HEK293T (cell line): ENCODE results near the gene EFCC1.

Experiments
- CTCF ChIA-PET: fragments of 350-600 bp; formaldehyde crosslinking; extraction: SDS; loops from one replicate; lab custom pipeline; 2021; ENCODE audit warnings: antibody characterized with exemption, inconsistent platforms; lab: Yijun Ruan, JAX
- POLR2A ChIA-PET: fragments of 350-600 bp; formaldehyde crosslinking; extraction: SDS; loops from one replicate; lab custom pipeline; 2020; ENCODE audit warnings: antibody characterized with exemption, inconsistent platforms; lab: Yijun Ruan, JAX
- DNase-seq: peaks from one replicate; pipeline ENCODE4 v3.0.0; 2012; ENCODE audit warnings: mixed read lengths; ENCODE audit errors: extremely low spot score
- ARNT ChIP-seq: fragments of 450-650 bp; IDR thresholded peaks from 2 replicates; pipeline ENCODE4 v1.6.1; 2017; ENCODE audit warnings: mild to moderate bottlenecking
- BHLHE40 ChIP-seq: fragments of 450-650 bp; IDR thresholded peaks from 2 replicates; pipeline ENCODE4 v1.6.1; 2016; ENCODE audit warnings: mild to moderate bottlenecking, moderate library complexity, borderline replicate concordance
- CTBP1 ChIP-seq: fragments of 450-650 bp; IDR thresholded peaks from 2 replicates; pipeline ENCODE4 v1.6.1; 2016; ENCODE audit warnings: borderline replicate concordance
- ELF4 ChIP-seq: fragments of 450-650 bp; IDR thresholded peaks from 2 replicates; pipeline ENCODE4 v1.6.1; 2017; ENCODE audit warnings: antibody characterized with exemption
- FOXA1 ChIP-seq: fragments of 450-650 bp; IDR thresholded peaks from 2 replicates; pipeline ENCODE4 v1.6.1; 2016; ENCODE audit warnings: mild to moderate bottlenecking
- FOXK2 ChIP-seq: fragments of 450-650 bp; IDR thresholded peaks from 2 replicates; pipeline ENCODE4 v1.6.1; 2016; ENCODE audit warnings: mild to moderate bottlenecking
- FOXM1 ChIP-seq: fragments of 450-650 bp; IDR thresholded peaks from 2 replicates; pipeline ENCODE4 v1.6.1; 2017; ENCODE audit warnings: mild to moderate bottlenecking, borderline replicate concordance
- HDGF ChIP-seq: fragments of 450-650 bp; IDR thresholded peaks from 2 replicates; pipeline ENCODE4 v1.6.1; 2017; ENCODE audit warnings: antibody characterized with exemption, borderline replicate concordance
- L3MBTL2 ChIP-seq: fragments of 450-650 bp; conservative IDR thresholded peaks from 2 replicates; pipeline ENCODE4 v1.6.1; 2016; ENCODE audit warnings: mild to moderate bottlenecking
- LEF1 ChIP-seq: fragments of 450-650 bp; IDR thresholded peaks from 2 replicates; pipeline ENCODE4 v1.6.1; 2017; ENCODE audit warnings: mild to moderate bottlenecking, borderline replicate concordance
- NFRKB ChIP-seq: fragments of 450-650 bp; IDR thresholded peaks from 2 replicates; pipeline ENCODE4 v1.6.1; 2016; ENCODE audit warnings: mild to moderate bottlenecking, moderate library complexity
- SP1 ChIP-seq: fragments of 450-650 bp; IDR thresholded peaks from 2 replicates; pipeline ENCODE4 v1.6.1; 2017
- SUZ12 ChIP-seq: fragments of 450-650 bp; IDR thresholded peaks from 2 replicates; pipeline ENCODE4 v1.6.1; 2016; ENCODE audit warnings: mild to moderate bottlenecking
- TARDBP ChIP-seq: fragments of 450-650 bp; IDR thresholded peaks from 2 replicates; pipeline ENCODE4 v1.6.1; 2016
- ZNF384 ChIP-seq: fragments of 450-650 bp; IDR thresholded peaks from 2 replicates; pipeline ENCODE4 v1.6.1; 2016
- TF ChIP-seq, protein P1 (sequence below): fragments of 450-650 bp; IDR thresholded peaks from 2 replicates; pipeline ENCODE4 v1.6.1; 2016

Gene EFCC1

DNA sequence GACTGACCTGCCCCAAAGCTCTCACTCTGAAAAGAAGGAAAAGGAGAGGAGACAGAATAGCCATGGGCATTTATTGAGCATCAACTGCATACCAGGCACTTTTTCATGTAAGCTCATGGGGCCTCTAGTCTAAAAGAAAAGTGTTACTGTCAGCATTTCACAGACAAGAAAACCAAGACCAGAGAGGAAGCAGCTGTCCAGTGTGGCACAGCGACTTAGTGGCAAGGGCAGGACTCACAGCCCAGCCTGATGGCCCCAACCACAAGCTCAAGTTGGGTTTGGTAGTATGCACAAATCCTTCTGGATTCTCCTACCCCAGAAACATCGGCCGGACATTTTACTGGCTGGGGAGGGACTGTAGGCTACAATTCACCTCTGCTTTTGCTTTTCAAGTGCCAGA lies 5.8 kb downstream of the EFCC1 start:
- no peak for DNase-seq
- CTCF ChIA-PET: no interaction called here
- POLR2A ChIA-PET: interaction anchor here (0.8 kb wide), 1 partner anchor 13 kb away, joined by 3 read pairs; the partner anchor contains the start of gene CFAP92
- TF ChIP-seq SP1 (no peak), NFRKB (no peak), TARDBP (no peak), FOXK2 (no peak), ZNF384 (no peak), ARNT (no peak), LEF1 (no peak), FOXM1 (no peak), SUZ12 (no peak), FOXA1 (no peak), HDGF (no peak), CTBP1 (no peak), BHLHE40 (no peak), L3MBTL2 (no peak), ELF4 (no peak)
- TF ChIP-seq, protein P1, sequence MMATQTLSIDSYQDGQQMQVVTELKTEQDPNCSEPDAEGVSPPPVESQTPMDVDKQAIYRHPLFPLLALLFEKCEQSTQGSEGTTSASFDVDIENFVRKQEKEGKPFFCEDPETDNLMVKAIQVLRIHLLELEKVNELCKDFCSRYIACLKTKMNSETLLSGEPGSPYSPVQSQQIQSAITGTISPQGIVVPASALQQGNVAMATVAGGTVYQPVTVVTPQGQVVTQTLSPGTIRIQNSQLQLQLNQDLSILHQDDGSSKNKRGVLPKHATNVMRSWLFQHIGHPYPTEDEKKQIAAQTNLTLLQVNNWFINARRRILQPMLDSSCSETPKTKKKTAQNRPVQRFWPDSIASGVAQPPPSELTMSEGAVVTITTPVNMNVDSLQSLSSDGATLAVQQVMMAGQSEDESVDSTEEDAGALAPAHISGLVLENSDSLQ: no peak

GRCh38 chr3:129007792-129008191 lies 6.7 kb downstream of the EFCC1 start:
- POLR2A ChIA-PET: interaction anchor here (0.8 to 1.3 kb wide), 2 partner anchors 14 to 19 kb away, joined by 3 to 4 read pairs; partner anchors contain the start of gene CFAP92
- no peak for DNase-seq
- CTCF ChIA-PET: no interaction called here
- TF ChIP-seq SP1 (no peak), FOXK2 (no peak), HDGF (no peak), TARDBP (no peak), ARNT (no peak), ELF4 (no peak)
- TF ChIP-seq, protein P1: no peak

GRCh38 chr3:129009266-129009665 lies 8.2 kb downstream of the EFCC1 start:
- TF ChIP-seq FOXK2 (no peak), CTBP1 (no peak), LEF1 (no peak), ZNF384 (no peak), SP1 (no peak), SUZ12 (no peak), ELF4 (no peak), FOXM1 (no peak), L3MBTL2 (no peak), BHLHE40 (no peak), NFRKB (no peak), FOXA1 (no peak)
- TF ChIP-seq, protein P1: no peak
- no peak for DNase-seq
- POLR2A ChIA-PET: interaction anchor here (1.0 kb wide), 1 partner anchor 18 kb away, joined by 3 read pairs; no protein-coding TSS in a partner anchor
- CTCF ChIA-PET: no interaction called here

- ChIA-PET CTCF (no interaction called here), POLR2A (no interaction called here)
- TF ChIP-seq LEF1 (no peak), SP1 (no peak), FOXA1 (no peak), ARNT (no peak), ELF4 (no peak), NFRKB (no peak), TARDBP (no peak), ZNF384 (no peak), SUZ12 (no peak), CTBP1 (no peak)
- DNase-seq: no peak
Observed at GRCh38 chr3:129010310-129010956, 9.3 kb downstream of the EFCC1 start.

GRCh38 chr3:129013491-129013891 lies 12.4 kb downstream of the EFCC1 start:
- peak; percentile 44 for DNase-seq
- ChIA-PET CTCF (no interaction called here), POLR2A (no interaction called here)

GRCh38 chr3:129014148-129014547 lies 13.0 kb downstream of the EFCC1 start:
- TF ChIP-seq LEF1: no peak
- no peak for TF ChIP-seq NFRKB
- no peak for TF ChIP-seq FOXA1
- no peak for TF ChIP-seq ZNF384
- no peak for TF ChIP-seq CTBP1
- no peak for TF ChIP-seq FOXK2
- no peak for TF ChIP-seq HDGF
- TF ChIP-seq ARNT: no peak
- ChIA-PET POLR2A (interaction anchor here (0.9 kb wide), 1 partner anchor 12 kb away, joined by 3 read pairs; no protein-coding TSS in a partner anchor), CTCF (interaction anchor here (0.6 kb wide), 1 partner anchor 39 kb away, joined by 3 read pairs; no protein-coding TSS in a partner anchor)
- no peak for DNase-seq

More at GRCh38 chr3:129013491-129013891, 12.4 kb downstream of the EFCC1 start:
- TF ChIP-seq L3MBTL2 (peak; percentile 82), CTBP1 (no peak)
